Right lobe of liver (tissue), 6 donors: ENCODE data around the gene IL1R1. TPM values are rescaled to one million over a fixed set of nuclear protein-coding genes. Genes with fewer than 3 reads are reported as not detected.

Experiments
- ATAC-seq, 4 donors: fragments of 200-7000 bp; cut with Tn5 transposase; one replicate each; pipeline ENCODE4 v1.9.1; 2020; ENCODE audit warnings: mild to moderate bottlenecking in 4 of 4, moderate library complexity in 4 of 4
- DNase-seq, 3 donors: peaks; one replicate each; pipeline ENCODE4 v3.0.0-alpha.2; 2020
- H3K27ac ChIP-seq, 3 donors: fragments of 200-600 bp; one replicate each; pipeline ENCODE4 v1.8.0; 2022
- H3K27me3 ChIP-seq, 2 donors: fragments of 200-600 bp; one replicate each; pipeline ENCODE4 v1.8.0; 2022
- H3K36me3 ChIP-seq, 4 donors: fragments of 200-600 bp; sonication (generic) in 1 of 4; one replicate each; pipeline versions ENCODE4 v1.5.1 to v1.8.0; 2017 to 2022; ENCODE audit warnings: control low read depth in 1 of 4
- H3K4me1 ChIP-seq, 4 donors: fragments of 200-600 bp; sonication (generic) in 1 of 4; one replicate each; pipeline versions ENCODE4 v1.5.1 to v1.8.0; 2017 to 2022; ENCODE audit warnings: control low read depth in 1 of 4
- H3K4me3 ChIP-seq, 3 donors: fragments of 200-600 bp; one replicate each; pipeline ENCODE4 v1.8.0; 2022
- H3K9me3 ChIP-seq, 4 donors: fragments of 200-600 bp; sonication (generic) in 1 of 4; one replicate each; pipeline versions ENCODE4 v1.5.1 to v1.8.0; 2017 to 2022; ENCODE audit warnings: control low read depth in 1 of 4
- CTCF ChIP-seq, 4 donors: fragments of 200-600 bp in 3 of 4; fragments of 450-650 bp in 1 of 4; IDR thresholded peaks; one replicate each; pipeline versions ENCODE4 v1.5.1 to v1.8.0; 2016 to 2022; ENCODE audit warnings: antibody characterized with exemption in 4 of 4, mild to moderate bottlenecking in 2 of 4
- POLR2A ChIP-seq: fragments of 450-650 bp; IDR thresholded peaks from one replicate; pipeline ENCODE4 v1.6.1; 2017; ENCODE audit warnings: antibody characterized with exemption, mild to moderate bottlenecking
- WGBS: methylation state at CpG from one replicate; pipeline ENCODE4 v1.1.6; 2018; ENCODE audit warnings: low coverage, low lambda C conversion rate; ENCODE audit not compliant: insufficient coverage; ENCODE audit errors: missing lambda C conversion rate; 5-methylcytosine and 5-hydroxymethylcytosine counted together
- intact Hi-C, 2 donors: fragments of 100-400 bp; cut with DNase I; formaldehyde crosslinking; loops; one replicate each; pipeline versions ENCODE4 v1.11.2 to v1.14.1; 2022
- total RNA-seq, 6 experiments: library from RNA; depleted of rRNA in 2 of 6; stranded (reverse); fragments of >200 nt in 2 of 6; fragmentation: NEBNext Ultra II Directional in 3 of 6; extraction: Animal tissue kit (Norgen Biotek cat#: 25700) in 3 of 6; gene quantifications; one replicate each; pipeline versions ENCODE4 v1.1.0 to v1.2.4, GENCODE V29; 2016 to 2023
- donor health status: DM: no; HTN: yes; CAD: no.
- donor health status: DM: no; HTN: no; CAD: no.
- donor health status: DM: no; HTN: no; CAD: no.
- donor health status: DM: no; HTN: yes; CAD: no.
- donor health status: DM: no; HTN: yes; CAD: no.

IL1R1 gene
- total RNA-seq, 6 experiments from 2014 or later = 40.8 to 67.6 (median 52.2) TPM

- Histone ChIP-seq H3K9me3 (no peaks in the 10 kb centered on the region), H3K36me3 (peaks cover 0 to 64% (median 29%) of the 10 kb centered on the region in 4 donors), H3K27ac (no peak overlapping the region), H3K27me3 (no peaks in the 10 kb centered on the region), H3K4me1 (peaks cover 0 to 18% (median 3%) of the 10 kb centered on the region in 4 donors), H3K4me3 (no peak overlapping the region)
- TF ChIP-seq POLR2A = no peak
- no peak for TF ChIP-seq CTCF (IDR thresholded peaks at IDR 0.05)
- DNase-seq (no peak), ATAC-seq (no peak)
- WGBS = 88% methylated on average over 3 of the region's 5 CpGs
- intact Hi-C loops = no loop called here
Measured at GRCh38 chr2:102168026-102168771, 25.7 kb downstream of the IL1R1 start.

GRCh38 chr2:102171946-102172345, 29.4 kb downstream of the IL1R1 start:
- DNase-seq = no peak
- H3K27ac ChIP-seq = no peak overlapping the region
- peaks cover 0 to 2% (median 0%) of the 10 kb centered on the region in 4 donors for H3K4me1 ChIP-seq
- intact Hi-C loops = no loop called here
- TF ChIP-seq CTCF (IDR thresholded peaks at IDR 0.05) (no peak), POLR2A (no peak)
- no peak for ATAC-seq
- WGBS = 89% methylated on average over 5 of the region's 5 CpGs
- H3K9me3 ChIP-seq = no peaks in the 10 kb centered on the region
- H3K36me3 ChIP-seq = peaks cover 6 to 86% (median 38%) of the 10 kb centered on the region in 4 donors
- no peak overlapping the region for H3K4me3 ChIP-seq
- H3K27me3 ChIP-seq = no peaks in the 10 kb centered on the region

- no peak for ATAC-seq
- no peaks in the 10 kb centered on the region for H3K4me1 ChIP-seq
- peaks cover 6 to 90% (median 42%) of the 10 kb centered on the region in 4 donors for H3K36me3 ChIP-seq
- no peak overlapping the region for H3K27ac ChIP-seq
- H3K9me3 ChIP-seq = no peaks in the 10 kb centered on the region
- H3K4me3 ChIP-seq = no peak overlapping the region
- no peaks in the 10 kb centered on the region for H3K27me3 ChIP-seq
- WGBS = 64% methylated on average over 3 of the region's 3 CpGs
- TF ChIP-seq POLR2A = no peak
- no peak for TF ChIP-seq CTCF (IDR thresholded peaks at IDR 0.05)
- no peak for DNase-seq
- intact Hi-C loops = no loop called here
Measured at GRCh38 chr2:102172745-102173144, 30.2 kb downstream of the IL1R1 start.

- no peak for ATAC-seq
- Histone ChIP-seq H3K9me3 (no peaks in the 10 kb centered on the region), H3K4me1 (no peaks in the 10 kb centered on the region), H3K4me3 (no peak overlapping the region), H3K27me3 (no peaks in the 10 kb centered on the region), H3K36me3 (peaks cover 6 to 60% (median 30%) of the 10 kb centered on the region in 4 donors), H3K27ac (no peak overlapping the region)
- DNase-seq = no peak
- intact Hi-C loops = no loop called here
- TF ChIP-seq POLR2A (no peak), CTCF (IDR thresholded peaks at IDR 0.05) (no peak)
- WGBS = 83% methylated on average over 3 of the region's 3 CpGs
Measured at GRCh38 chr2:102176172-102176571, 33.6 kb downstream of the IL1R1 start.
